GM10266 (cell line): ENCODE measurements around the gene SERAC1.

Experiments
- DNase-seq: peaks from one replicate; pipeline ENCODE4 v3.0.0; 2012; ENCODE audit errors: extremely low spot score
- CTCF ChIP-seq: IDR thresholded peaks from 2 replicates; pipeline ENCODE4 v1.5.1; 2012; ENCODE audit warnings: mild to moderate bottlenecking, low read depth; ENCODE audit not compliant: control insufficient read depth, insufficient read depth; ENCODE audit errors: missing control alignments

The SERAC1 gene

GRCh38 chr6:158068893-158069799 lies 98.9 kb downstream of the SERAC1 start:
- DNase-seq = no peak
- TF ChIP-seq CTCF = no peak

DNA sequence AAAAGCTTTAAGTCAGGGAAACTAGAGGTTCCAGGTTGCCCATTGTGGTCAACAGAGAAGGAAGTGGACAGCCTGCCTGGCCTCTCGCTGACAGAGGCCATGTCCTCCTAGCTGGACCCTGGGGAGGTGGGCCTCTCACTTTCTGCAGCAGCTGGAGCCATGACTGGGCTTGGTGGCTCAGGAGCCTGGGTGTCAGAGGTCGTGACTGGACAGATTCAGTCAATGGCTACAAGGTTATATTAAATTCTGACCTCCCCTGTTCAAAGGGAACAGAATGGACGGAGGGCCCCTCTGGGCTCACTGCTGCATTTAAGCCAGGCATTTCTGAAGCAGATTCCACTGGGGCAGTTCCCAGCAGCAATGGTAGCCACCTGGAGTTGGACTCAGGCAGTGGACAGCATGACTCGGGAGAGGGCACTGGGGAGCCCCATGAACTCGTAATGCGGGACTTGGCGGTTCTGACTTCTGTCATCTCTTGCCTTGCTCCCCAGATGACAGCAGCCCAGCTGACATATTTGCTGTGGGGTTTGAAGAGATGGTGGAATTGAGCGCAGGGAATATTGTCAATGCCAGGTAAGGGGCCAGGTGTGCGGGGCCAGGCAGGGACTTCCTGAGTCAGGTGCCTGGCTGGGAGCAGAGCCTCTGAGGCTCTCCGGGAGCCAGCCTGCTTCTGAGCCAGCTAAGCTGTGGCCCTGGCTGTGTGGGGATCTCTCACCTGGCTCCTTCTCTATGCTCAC lies 99.7 kb downstream of the SERAC1 start:
- DNase-seq = no peak
- no peak for TF ChIP-seq CTCF

DNA sequence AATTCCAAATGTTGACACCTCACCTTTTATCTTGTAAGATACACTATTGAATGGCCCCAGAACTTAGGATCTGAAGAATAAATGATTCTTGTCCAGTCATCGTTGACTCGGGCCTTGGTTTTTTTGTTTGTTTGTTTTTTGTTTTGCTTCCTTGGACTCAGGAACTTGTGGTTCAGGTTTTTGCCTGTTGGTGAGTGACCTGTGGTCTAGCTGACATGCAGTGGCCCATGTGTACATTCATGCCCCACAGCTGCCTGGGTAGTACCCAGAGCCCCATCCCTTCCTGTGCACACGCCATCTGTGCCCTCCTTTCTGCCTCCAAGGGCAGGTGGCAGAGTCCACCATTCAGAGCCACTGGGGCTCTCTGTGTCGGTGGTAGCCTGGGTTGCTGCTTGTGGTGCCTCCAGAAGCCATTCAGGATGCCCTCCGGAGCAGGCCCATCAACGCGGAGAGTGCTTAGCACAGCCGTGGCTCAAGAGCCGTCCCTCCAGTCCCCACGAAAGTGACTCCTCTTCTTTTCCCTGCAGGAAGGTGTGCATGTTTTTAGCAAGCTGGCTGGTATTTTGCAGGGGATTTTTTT lies 100.5 kb downstream of the SERAC1 start:
- DNase-seq = no peak
- TF ChIP-seq CTCF = no peak

- no peak for DNase-seq
- no peak for TF ChIP-seq CTCF
These were observed 101.8 kb downstream of the SERAC1 start for GRCh38 chr6:158066136-158066781.

- DNase-seq = no peak
- TF ChIP-seq CTCF = no peak
These were observed 103.3 kb downstream of the SERAC1 start for GRCh38 chr6:158064725-158065251.

DNA sequence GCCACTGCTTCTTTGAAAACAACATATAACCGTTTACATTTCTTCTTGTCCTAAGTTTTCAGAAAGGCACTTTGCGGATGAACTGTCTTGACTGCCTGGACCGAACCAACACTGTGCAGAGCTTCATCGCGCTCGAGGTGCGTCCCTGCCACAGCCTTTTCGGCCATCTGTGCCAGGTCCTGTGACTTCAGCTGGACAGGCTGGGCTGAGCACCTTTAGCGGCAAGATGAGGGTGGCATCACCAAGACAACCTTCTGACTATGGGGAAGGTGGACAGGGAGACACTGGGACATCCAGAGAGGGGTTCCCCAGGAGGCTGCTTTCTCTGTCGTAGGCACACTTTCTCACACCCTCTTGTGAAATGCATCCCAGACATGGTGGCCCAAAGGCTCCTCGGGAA lies 104.3 kb downstream of the SERAC1 start:
- DNase-seq = no peak
- no peak for TF ChIP-seq CTCF
